Endothelial cell of umbilical vein (primary cell): ENCODE data around the gene TMEM11. TPM values are rescaled to one million over a fixed set of nuclear protein-coding genes. Genes with fewer than 3 reads are reported as not detected.
"Not testable (repeated sequence)": the region's sequence is repeated elsewhere in the genome, so short reads cannot be mapped to it uniquely, and the experiment has no call there.

ENCODE experiments used
- BruUV-seq: library from RNA; stranded (reverse); fragments of 400-500 nt; replicated peaks from 2 replicates; lab custom pipeline; 2021; lab: Mats Ljungman, UMichigan
- CTCF ChIA-PET: fragments of 300-600, 350-600 bp; sonication (Branson Sonifier 250); formaldehyde crosslinking; loops from one replicate; lab custom pipeline; 2021; ENCODE audit warnings: antibody characterized with exemption, inconsistent platforms; lab: Charles Lee
- POLR2A ChIA-PET: fragments of 300-600, 350-600 bp; sonication (Branson Sonifier 250); formaldehyde crosslinking; loops from one replicate; lab custom pipeline; 2021; ENCODE audit warnings: antibody characterized with exemption, inconsistent platforms; lab: Charles Lee
- DNase-seq: peaks from one replicate; pipeline ENCODE4 v3.0.0-alpha.2; 2011; ENCODE audit warnings: low read depth, low spot score
- FAIRE-seq: peaks from 2 replicates; lab custom pipeline; 2011; peaks lifted over from hg19 to GRCh38; lab: Jason Lieb, UNC
- H2AFZ ChIP-seq: 2 replicates; pipeline ENCODE4 v1.6.0; 2012; ENCODE audit warnings: low read depth, low read length, control low read depth, inconsistent platforms
- H3K27ac ChIP-seq: 2 replicates; pipeline ENCODE4 v1.5.1; 2011; ENCODE audit warnings: low read depth, mild to moderate bottlenecking, control low read depth, low read length, moderate library complexity; ENCODE audit not compliant: insufficient read depth
- H3K27me3 ChIP-seq, 2 experiments: 2 replicates each; pipeline versions ENCODE4 v1.6.0 to v1.6.1; 2011; ENCODE audit warnings: low read length in 2 of 2, mixed read lengths in 1 of 2; ENCODE audit not compliant: control insufficient read depth in 2 of 2, insufficient read depth in 2 of 2
- H3K36me3 ChIP-seq, 2 experiments: 2 replicates in 1 of 2; 3 replicates in 1 of 2; pipeline ENCODE4 v1.5.1; 2011; ENCODE audit warnings: low read length in 2 of 2, mild to moderate bottlenecking in 1 of 2, moderate library complexity in 1 of 2; ENCODE audit not compliant: control insufficient read depth in 2 of 2, insufficient read depth in 2 of 2; ENCODE audit errors: extremely low read depth in 1 of 2
- H3K4me1 ChIP-seq: 3 replicates; pipeline ENCODE4 v1.5.1; 2011; ENCODE audit warnings: mild to moderate bottlenecking, low read length; ENCODE audit not compliant: control insufficient read depth, insufficient read depth; ENCODE audit errors: extremely low read depth
- H3K4me2 ChIP-seq: 2 replicates; pipeline ENCODE4 v1.6.1; 2011; ENCODE audit warnings: low read length, control low read depth, mixed read lengths; ENCODE audit not compliant: insufficient read depth
- H3K4me3 ChIP-seq, 3 experiments: fragments of 200-600 bp in 1 of 3; sonication (generic), shearing (Covaris generic) in 1 of 3; replicated peaks in 1 of 3; 2 replicates each; pipeline ENCODE4 v1.5.1; 2011 to 2016; ENCODE audit warnings: control low read depth in 3 of 3, low read length in 3 of 3, mild to moderate bottlenecking in 2 of 3, inconsistent platforms in 1 of 3, low read depth in 1 of 3, moderate library complexity in 1 of 3; ENCODE audit not compliant: insufficient read depth in 1 of 3
- H3K79me2 ChIP-seq: 2 replicates; pipeline ENCODE4 v1.6.0; 2012; ENCODE audit warnings: low read length, inconsistent platforms; ENCODE audit not compliant: control insufficient read depth, insufficient read depth
- H3K9ac ChIP-seq: replicated peaks from 2 replicates; pipeline ENCODE3; 2011; ENCODE audit warnings: low read length, control low read depth; ENCODE audit not compliant: insufficient read depth; ENCODE audit errors: extremely low read depth
- H3K9me1 ChIP-seq: replicated peaks from 3 replicates; pipeline ENCODE4 v1.6.0; 2011; ENCODE audit warnings: mild to moderate bottlenecking, low read length; ENCODE audit not compliant: control insufficient read depth, insufficient read depth; ENCODE audit errors: extremely low read depth
- H3K9me3 ChIP-seq: replicated peaks from 2 replicates; pipeline ENCODE4 v1.5.1; 2012; ENCODE audit warnings: low read length, inconsistent platforms; ENCODE audit not compliant: control insufficient read depth, insufficient read depth
- H4K20me1 ChIP-seq: replicated peaks from 2 replicates; pipeline ENCODE3; 2011; ENCODE audit warnings: mild to moderate bottlenecking, low read length; ENCODE audit not compliant: control insufficient read depth, insufficient read depth; ENCODE audit errors: extremely low read depth
- EZH2 ChIP-seq: IDR thresholded peaks from 2 replicates; pipeline ENCODE4 v1.6.1; 2012; ENCODE audit warnings: borderline replicate concordance, low read depth, mild to moderate bottlenecking, moderate library complexity, low read length, inconsistent platforms; ENCODE audit not compliant: severe bottlenecking
- FOS ChIP-seq: IDR thresholded peaks from 2 replicates; pipeline ENCODE4 v1.6.1; 2011; ENCODE audit warnings: mild to moderate bottlenecking, low read length, moderate library complexity, borderline replicate concordance; ENCODE audit not compliant: insufficient read depth
- GATA2 ChIP-seq: IDR thresholded peaks from 2 replicates; pipeline ENCODE4 v1.7.0; 2011; ENCODE audit warnings: low read depth, mild to moderate bottlenecking, moderate library complexity, mixed read lengths, low read length; ENCODE audit not compliant: insufficient read length, insufficient read depth
- JUN ChIP-seq: IDR thresholded peaks from 2 replicates; pipeline ENCODE4 v1.6.1; 2011; ENCODE audit warnings: borderline replicate concordance, low read depth; ENCODE audit not compliant: insufficient read length, insufficient read depth
- MYC ChIP-seq: IDR thresholded peaks from one replicate; pipeline ENCODE4 v1.6.1; 2011; ENCODE audit warnings: mild to moderate bottlenecking, low read depth, low read length
- POLR2A ChIP-seq: IDR thresholded peaks from 2 replicates; pipeline ENCODE4 v1.6.1; 2012; ENCODE audit warnings: low read depth, mild to moderate bottlenecking, control low read depth, low read length
- POLR2AphosphoS5 ChIP-seq: IDR thresholded peaks from 2 replicates; pipeline ENCODE4 v1.6.1; 2012; ENCODE audit warnings: low read depth, mild to moderate bottlenecking, control low read depth, low read length, moderate library complexity; ENCODE audit not compliant: insufficient read depth
- dilution Hi-C: fragments of 300-500 bp; cut with MboI; formaldehyde crosslinking; loops from one replicate; pipeline ENCODE4 v1.15.0; 2019; ENCODE audit warnings: low sequenced_read_pairs; ENCODE audit not compliant: extremely low pct_ligation_motif_present
- intact Hi-C: fragments of 100-400 bp; cut with micrococcal nuclease; formaldehyde crosslinking; loops from one replicate; pipeline ENCODE4 v1.10.0; 2022
- polyA plus RNA-seq, 4 experiments: library from polyadenylated mRNA; depleted of rRNA in 3 of 4; stranded (reverse) in 3 of 4; unstranded in 1 of 4; fragments of >200 nt; gene quantifications; 2 replicates each; pipeline versions ENCODE4 v1.2.1 to v1.2.3, GENCODE V29; 2011 to 2012; ENCODE audit warnings: missing spikeins in 1 of 4
- total RNA-seq: library from RNA; stranded (reverse); gene quantifications from 2 replicates; pipeline ENCODE4 v1.2.3, GENCODE V29; 2021
- TF ChIP-seq, protein P1 (sequence below): IDR thresholded peaks from 2 replicates; pipeline ENCODE4 v1.6.1; 2011; ENCODE audit not compliant: insufficient read depth, insufficient read length
- TF ChIP-seq, protein P2 (sequence below), 2 donors: IDR thresholded peaks; 1 replicate in 1 of 2; 2 replicates in 1 of 2; pipeline ENCODE4 v1.5.1; 2011; ENCODE audit warnings: low read length in 2 of 2, mild to moderate bottlenecking in 2 of 2, moderate library complexity in 2 of 2, control low read depth in 1 of 2, inconsistent platforms in 1 of 2, low read depth in 1 of 2; ENCODE audit not compliant: insufficient read depth in 1 of 2; ENCODE audit errors: extremely low read depth in 1 of 2

TMEM11 gene
- total and polyA plus RNA-seq, 2 donors (not counting 3 experiments of a cell fraction or from before 2014, with no cell fraction given): 27.4 to 79.9 TPM

DNA sequence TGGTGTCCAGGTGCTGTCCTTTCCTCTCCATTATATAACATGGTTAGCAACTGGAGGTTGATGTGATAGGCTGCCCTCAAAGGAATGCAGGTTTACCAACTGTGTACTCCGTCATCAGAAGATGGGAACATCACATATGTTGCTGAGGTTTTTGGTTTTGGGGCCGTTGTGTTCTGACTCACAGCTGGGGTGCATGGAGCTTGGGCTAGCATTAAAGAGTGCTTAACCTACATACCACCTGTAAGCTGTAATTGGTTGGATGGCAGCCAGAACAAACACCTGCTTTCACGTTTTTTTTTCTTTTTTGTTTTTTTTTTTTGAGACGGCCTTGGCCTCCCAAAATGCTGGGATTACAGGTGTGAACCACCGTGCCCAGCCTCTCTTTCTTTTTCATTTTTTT lies 20.9 kb downstream of the TMEM11 start:
- CTCF ChIA-PET: interaction anchor here (1.3 to 2.3 kb wide), 2 partner anchors 9 to 64 kb away, joined by 3 to 9 read pairs; no protein-coding TSS in a partner anchor

DNA sequence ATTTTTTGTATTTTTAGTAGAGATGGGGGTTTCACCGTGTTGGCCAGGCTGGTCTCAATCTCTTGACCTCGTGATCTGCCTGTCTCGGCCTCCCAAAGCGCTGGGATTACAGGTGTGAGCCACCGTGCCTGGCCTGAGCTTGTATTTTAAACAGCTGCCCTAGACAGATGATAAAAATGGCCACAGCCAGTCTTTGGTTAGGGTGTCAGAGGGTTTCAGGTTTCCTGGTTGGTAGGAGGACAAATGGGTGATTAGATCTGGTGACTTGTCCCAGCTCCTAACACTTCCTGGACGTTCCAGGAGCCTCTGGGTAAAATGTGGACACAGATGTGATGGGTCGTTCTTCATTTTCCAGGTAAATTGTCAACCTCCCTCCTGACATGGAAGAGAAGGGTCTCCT lies 21.5 kb downstream of the TMEM11 start:
- H3K4me1 ChIP-seq, H3K36me3 ChIP-seq, H3K4me3 ChIP-seq, H3K27ac ChIP-seq, dilution Hi-C loops, intact Hi-C loops, H2AFZ ChIP-seq, BruUV-seq, H3K79me2 ChIP-seq, FAIRE-seq, H3K4me2 ChIP-seq, POLR2A ChIA-PET, H3K9me1 ChIP-seq, H3K27me3 ChIP-seq, H3K9me3 ChIP-seq, DNase-seq, H4K20me1 ChIP-seq, H3K9ac ChIP-seq: not testable (repeated sequence)
- CTCF ChIA-PET: interaction anchor here (1.3 to 2.3 kb wide), 2 partner anchors 9 to 63 kb away, joined by 3 to 9 read pairs; no protein-coding TSS in a partner anchor

More for the DNA sequence above, 20.9 kb downstream of the TMEM11 start:
- Histone ChIP-seq H3K4me1 (no peaks in the 10 kb centered on the region), H3K4me2 (no peak overlapping the region), H3K27me3 (no peaks in the 10 kb centered on the region), H3K27ac (no peak overlapping the region), H2AFZ (no peak overlapping the region), H3K9me1 (no peaks in the 10 kb centered on the region), H3K79me2 (peaks cover 2% of the 10 kb centered on the region), H3K36me3 (peaks cover 0 to 13% of the 10 kb centered on the region in 2 experiments), H3K9ac (no peak overlapping the region), H3K4me3 (no peak overlapping the region), H3K9me3 (no peaks in the 10 kb centered on the region), H4K20me1 (no peaks in the 10 kb centered on the region)
- DNase-seq (no peak), FAIRE-seq (no peak)
- no TSS peak for BruUV-seq
- dilution Hi-C loops (no loop called here), intact Hi-C loops (no loop called here)
- TF ChIP-seq JUN: no peak
- no peak for TF ChIP-seq POLR2A
- TF ChIP-seq MYC: no peak
- TF ChIP-seq POLR2AphosphoS5: no peak
- TF ChIP-seq EZH2: no peak
- no peak for TF ChIP-seq FOS
- TF ChIP-seq, protein P1, sequence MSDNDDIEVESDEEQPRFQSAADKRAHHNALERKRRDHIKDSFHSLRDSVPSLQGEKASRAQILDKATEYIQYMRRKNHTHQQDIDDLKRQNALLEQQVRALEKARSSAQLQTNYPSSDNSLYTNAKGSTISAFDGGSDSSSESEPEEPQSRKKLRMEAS: no peak
- TF ChIP-seq GATA2: no peak
- TF ChIP-seq, protein P2, sequence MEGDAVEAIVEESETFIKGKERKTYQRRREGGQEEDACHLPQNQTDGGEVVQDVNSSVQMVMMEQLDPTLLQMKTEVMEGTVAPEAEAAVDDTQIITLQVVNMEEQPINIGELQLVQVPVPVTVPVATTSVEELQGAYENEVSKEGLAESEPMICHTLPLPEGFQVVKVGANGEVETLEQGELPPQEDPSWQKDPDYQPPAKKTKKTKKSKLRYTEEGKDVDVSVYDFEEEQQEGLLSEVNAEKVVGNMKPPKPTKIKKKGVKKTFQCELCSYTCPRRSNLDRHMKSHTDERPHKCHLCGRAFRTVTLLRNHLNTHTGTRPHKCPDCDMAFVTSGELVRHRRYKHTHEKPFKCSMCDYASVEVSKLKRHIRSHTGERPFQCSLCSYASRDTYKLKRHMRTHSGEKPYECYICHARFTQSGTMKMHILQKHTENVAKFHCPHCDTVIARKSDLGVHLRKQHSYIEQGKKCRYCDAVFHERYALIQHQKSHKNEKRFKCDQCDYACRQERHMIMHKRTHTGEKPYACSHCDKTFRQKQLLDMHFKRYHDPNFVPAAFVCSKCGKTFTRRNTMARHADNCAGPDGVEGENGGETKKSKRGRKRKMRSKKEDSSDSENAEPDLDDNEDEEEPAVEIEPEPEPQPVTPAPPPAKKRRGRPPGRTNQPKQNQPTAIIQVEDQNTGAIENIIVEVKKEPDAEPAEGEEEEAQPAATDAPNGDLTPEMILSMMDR (IDR thresholded peaks at IDR 0.05; ENCODE audit: extremely low read depth in 1 of 2, insufficient read depth in 1 of 2, low read depth in 1 of 2, low read length in 2 of 2): no peak
- POLR2A ChIA-PET: no interaction called here
